PC-3 (cell line): ENCODE measurements around the gene CCDC191. TPM values are rescaled to one million over a fixed set of nuclear protein-coding genes. Genes with fewer than 3 reads are reported as not detected.
A peak's percentile ranks its signal among the peaks of the same experiment; 100 is the strongest.

ENCODE experiments used
- ATAC-seq: fragments of 200-7000 bp; cut with Tn5 transposase; 2 replicates; pipeline ENCODE4 v1.9.1; 2020; ENCODE audit warnings: mild to moderate bottlenecking, moderate library complexity
- BruUV-seq: library from RNA; stranded (reverse); fragments of 400-500 nt; replicated peaks from 2 replicates; lab custom pipeline; 2021; lab: Mats Ljungman, UMichigan
- CTCF ChIA-PET: fragments of 300-600 bp; sonication (Branson Sonifier 250); formaldehyde crosslinking; loops from one replicate; lab custom pipeline; 2022; ENCODE audit warnings: antibody characterized with exemption; lab: Charles Lee
- POLR2A ChIA-PET: fragments of 300-600 bp; sonication (Branson Sonifier 250); formaldehyde crosslinking; loops from one replicate; lab custom pipeline; 2022; ENCODE audit warnings: antibody characterized with exemption; ENCODE audit not compliant: unreplicated experiment; lab: Charles Lee
- DNase-seq: peaks from one replicate; pipeline ENCODE4 v3.0.0-alpha.2; 2015
- H2AFZ ChIP-seq: fragments of 300-600 bp; sonication (generic); 2 replicates; pipeline ENCODE4 v1.6.0; 2016; ENCODE audit warnings: antibody characterized with exemption, low read length
- H3F3A ChIP-seq: fragments of 300-600 bp; sonication (generic); one replicate; pipeline ENCODE4 v1.6.0; 2017; ENCODE audit warnings: antibody characterized with exemption, low read length, control low read depth, mild to moderate bottlenecking; ENCODE audit not compliant: unreplicated experiment
- H3K27ac ChIP-seq: fragments of 300-600 bp; sonication (generic); 2 replicates; pipeline ENCODE4 v1.5.1; 2016; ENCODE audit warnings: mild to moderate bottlenecking, low read length
- H3K27me3 ChIP-seq: fragments of 300-600 bp; sonication (generic); 2 replicates; pipeline ENCODE4 v1.6.1; 2016; ENCODE audit warnings: low read length, mixed read lengths
- H3K36me3 ChIP-seq: fragments of 300-600 bp; sonication (generic); 2 replicates; pipeline ENCODE4 v1.6.1; 2016; ENCODE audit warnings: low read depth, mixed run types, low read length, mixed read lengths
- H3K4me1 ChIP-seq: fragments of 300-600 bp; sonication (generic); 2 replicates; pipeline ENCODE4 v1.5.1; 2016; ENCODE audit warnings: low read length; ENCODE audit not compliant: insufficient read depth
- H3K4me2 ChIP-seq: fragments of 300-600 bp; sonication (generic); 2 replicates; pipeline ENCODE4 v1.6.0; 2016; ENCODE audit warnings: low read length
- H3K4me3 ChIP-seq: fragments of 300-600 bp; sonication (generic); 2 replicates; pipeline ENCODE4 v1.5.1; 2016; ENCODE audit warnings: mild to moderate bottlenecking, low read length, mixed read lengths
- H3K79me2 ChIP-seq: fragments of 300-600 bp; sonication (generic); 2 replicates; pipeline ENCODE4 v1.6.1; 2017; ENCODE audit warnings: low read length, mixed read lengths
- H3K9ac ChIP-seq: fragments of 300-600 bp; sonication (generic); 2 replicates; pipeline ENCODE4 v1.6.0; 2016; ENCODE audit warnings: mild to moderate bottlenecking, low read length
- H3K9me2 ChIP-seq: fragments of 300-600 bp; sonication (generic); replicated peaks from 2 replicates; pipeline ENCODE4 v1.6.1; 2016; ENCODE audit warnings: mixed run types, low read length, mixed read lengths
- H3K9me3 ChIP-seq: fragments of 300-600 bp; sonication (generic); 2 replicates; pipeline ENCODE4 v1.6.1; 2016; ENCODE audit warnings: low read length, mixed read lengths
- H4K20me1 ChIP-seq: fragments of 300-600 bp; sonication (generic); 2 replicates; pipeline ENCODE4 v1.6.1; 2016; ENCODE audit warnings: low read length, mixed read lengths
- EZH2 ChIP-seq: fragments of 300-600 bp; sonication (generic); IDR thresholded peaks from one replicate; pipeline ENCODE4 v1.6.1; 2017; ENCODE audit warnings: antibody characterized with exemption, mild to moderate bottlenecking, low read length; ENCODE audit not compliant: unreplicated experiment
- EZH2phosphoT487 ChIP-seq: fragments of 300-600 bp; sonication (generic); IDR thresholded peaks from 2 replicates; pipeline ENCODE4 v1.6.1; 2018; ENCODE audit warnings: mild to moderate bottlenecking, antibody characterized with exemption, low read length, borderline replicate concordance
- intact Hi-C: fragments of 100-400 bp; cut with micrococcal nuclease; formaldehyde crosslinking; loops from 2 replicates; pipeline ENCODE4 v1.9.0; 2023
- total RNA-seq: library from RNA; depleted of rRNA; stranded (reverse); fragments of >200 nt; gene quantifications from 2 replicates; pipeline ENCODE4 v1.2.3, GENCODE V29; 2014
- TF ChIP-seq, protein P1 (sequence below): fragments of 300-600 bp; sonication (generic); conservative IDR thresholded peaks from 2 replicates; pipeline ENCODE4 v1.5.1; 2017; ENCODE audit warnings: antibody characterized with exemption, low read depth, mild to moderate bottlenecking, low read length

CCDC191 gene
- total RNA-seq, 1 experiment from 2014 or later, result 1.3 TPM

DNA sequence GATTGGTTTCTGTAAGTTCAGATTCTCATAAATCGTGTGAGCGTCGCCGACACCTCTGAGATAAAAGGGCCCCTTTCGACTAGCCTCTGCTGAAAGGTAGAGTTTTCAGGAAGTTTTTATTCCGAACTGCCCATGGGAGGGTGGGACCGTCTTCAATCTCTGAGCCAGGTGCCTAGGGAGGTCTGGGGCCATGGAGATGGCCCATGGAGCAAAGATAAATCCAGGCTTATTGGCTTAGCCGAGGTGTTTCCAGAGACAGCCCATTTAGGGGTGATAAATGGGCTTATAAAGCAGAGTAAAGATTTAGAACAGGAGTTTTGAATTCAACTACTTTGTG, 653 bp upstream of the CCDC191 start:
- Histone ChIP-seq H3K4me2 (peak overlapping the region; percentile 85), H3K9ac (peak overlapping the region; percentile 85), H3K36me3 (peaks cover 8% of the 10 kb centered on the region; the same call in 1 of the 2 replicates), H3K27ac (peak overlapping the region; percentile 71), H4K20me1 (no peaks in the 10 kb centered on the region), H3K4me1 (peaks cover 21% of the 10 kb centered on the region), H3K27me3 (no peaks in the 10 kb centered on the region), H3K4me3 (peak overlapping the region; percentile 76), H3F3A (no peaks in the 10 kb centered on the region), H3K9me3 (no peaks in the 10 kb centered on the region), H3K9me2 (no peaks in the 10 kb centered on the region), H3K79me2 (peaks cover 54% of the 10 kb centered on the region), H2AFZ (peak overlapping the region; percentile 85)
- ChIA-PET POLR2A (interaction anchor here (0.5 kb wide), 1 partner anchor 113 kb away, joined by 3 read pairs; no protein-coding TSS in a partner anchor), CTCF (no interaction called here)
- ATAC-seq (peak; percentile 18), DNase-seq (no peak)
- TF ChIP-seq EZH2phosphoT487 (no peak), EZH2 (no peak)
- TF ChIP-seq, protein P1, sequence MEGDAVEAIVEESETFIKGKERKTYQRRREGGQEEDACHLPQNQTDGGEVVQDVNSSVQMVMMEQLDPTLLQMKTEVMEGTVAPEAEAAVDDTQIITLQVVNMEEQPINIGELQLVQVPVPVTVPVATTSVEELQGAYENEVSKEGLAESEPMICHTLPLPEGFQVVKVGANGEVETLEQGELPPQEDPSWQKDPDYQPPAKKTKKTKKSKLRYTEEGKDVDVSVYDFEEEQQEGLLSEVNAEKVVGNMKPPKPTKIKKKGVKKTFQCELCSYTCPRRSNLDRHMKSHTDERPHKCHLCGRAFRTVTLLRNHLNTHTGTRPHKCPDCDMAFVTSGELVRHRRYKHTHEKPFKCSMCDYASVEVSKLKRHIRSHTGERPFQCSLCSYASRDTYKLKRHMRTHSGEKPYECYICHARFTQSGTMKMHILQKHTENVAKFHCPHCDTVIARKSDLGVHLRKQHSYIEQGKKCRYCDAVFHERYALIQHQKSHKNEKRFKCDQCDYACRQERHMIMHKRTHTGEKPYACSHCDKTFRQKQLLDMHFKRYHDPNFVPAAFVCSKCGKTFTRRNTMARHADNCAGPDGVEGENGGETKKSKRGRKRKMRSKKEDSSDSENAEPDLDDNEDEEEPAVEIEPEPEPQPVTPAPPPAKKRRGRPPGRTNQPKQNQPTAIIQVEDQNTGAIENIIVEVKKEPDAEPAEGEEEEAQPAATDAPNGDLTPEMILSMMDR, result no peak
- intact Hi-C loops, result loop anchor here (2.0 to 5.0 kb wide), 3 partner anchors 110 to 310 kb away; partner anchors contain the start of genes ATP6V1A, GRAMD1C, NAA50 and ZDHHC23
- TSS peak; percentile 76 for BruUV-seq

DNA sequence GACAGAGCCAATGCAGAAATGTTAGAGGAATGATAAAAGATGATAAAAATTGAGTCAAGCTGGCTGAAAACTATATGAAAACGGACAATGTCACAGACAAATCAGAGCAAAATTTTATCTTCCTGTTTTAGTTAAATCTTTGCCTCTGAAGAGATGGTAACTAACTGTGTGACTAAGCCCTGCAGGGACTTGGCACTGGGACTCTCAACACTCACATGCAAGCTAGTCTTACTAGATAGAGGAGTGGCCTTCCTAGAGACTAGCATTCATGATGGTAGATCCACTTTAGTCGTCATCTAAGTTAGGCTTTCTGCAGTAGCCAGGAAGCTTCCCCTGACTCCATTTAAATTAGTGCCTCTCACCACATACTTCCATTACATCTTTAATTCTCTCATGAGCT, 4.1 kb downstream of the CCDC191 start:
- DNase-seq, result no peak
- no peak for ATAC-seq
- peaks cover 7% of the 10 kb centered on the region for H3K4me1 ChIP-seq

DNA sequence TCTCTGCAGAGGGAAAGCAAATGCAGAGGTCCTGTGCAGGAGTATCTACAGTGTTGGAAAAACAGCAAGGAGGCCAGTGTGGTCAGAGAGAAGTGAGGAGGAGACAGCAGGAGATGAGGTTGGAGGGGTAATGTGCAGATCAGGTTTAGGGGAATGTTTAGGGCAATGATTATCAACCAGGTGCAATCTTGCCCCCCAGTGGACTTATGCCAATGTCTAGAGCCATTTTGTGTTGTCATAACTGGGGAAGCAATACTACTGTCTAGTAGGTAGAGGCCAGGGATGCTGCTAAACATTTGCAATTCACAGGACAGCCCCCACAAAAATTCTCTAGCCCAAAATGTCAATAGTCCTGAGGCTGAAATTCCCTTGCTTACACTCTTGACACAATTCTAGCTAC, 13.1 kb downstream of the CCDC191 start:
- no peaks in the 10 kb centered on the region for H3K4me1 ChIP-seq
- no peaks in the 10 kb centered on the region for H3K27me3 ChIP-seq
- no peaks in the 10 kb centered on the region for H3K36me3 ChIP-seq
- no peaks in the 10 kb centered on the region for H3K79me2 ChIP-seq
- TF ChIP-seq EZH2phosphoT487, result no peak
- TF ChIP-seq, protein P1, result no peak
- TF ChIP-seq EZH2, result no peak
- intact Hi-C loops, result no loop called here
- ChIA-PET CTCF (no interaction called here), POLR2A (no interaction called here)
- DNase-seq, result no peak
- no TSS peak for BruUV-seq
- no peak overlapping the region for H3K9ac ChIP-seq
- H3K27ac ChIP-seq, result no peak overlapping the region
- H4K20me1 ChIP-seq, result no peaks in the 10 kb centered on the region
- no peak overlapping the region for H2AFZ ChIP-seq
- H3F3A ChIP-seq, result no peaks in the 10 kb centered on the region
- no peak for ATAC-seq
- H3K9me2 ChIP-seq, result no peaks in the 10 kb centered on the region
- no peak overlapping the region for H3K4me3 ChIP-seq
- no peaks in the 10 kb centered on the region for H3K9me3 ChIP-seq
- H3K4me2 ChIP-seq, result no peak overlapping the region

More for the DNA sequence above, 4.1 kb downstream of the CCDC191 start:
- BruUV-seq, result no TSS peak
- H3K36me3 ChIP-seq, result no peaks in the 10 kb centered on the region
- no peaks in the 10 kb centered on the region for H3F3A ChIP-seq
- H3K27ac ChIP-seq, result no peak overlapping the region
- H3K9ac ChIP-seq, result no peak overlapping the region
- H2AFZ ChIP-seq, result no peak overlapping the region
- no peak overlapping the region for H3K4me2 ChIP-seq
- no peaks in the 10 kb centered on the region for H3K9me3 ChIP-seq
- ChIA-PET CTCF (no interaction called here), POLR2A (no interaction called here)
- H3K27me3 ChIP-seq, result no peaks in the 10 kb centered on the region
- peaks cover 6% of the 10 kb centered on the region for H3K79me2 ChIP-seq
- intact Hi-C loops, result no loop called here
- no peak for TF ChIP-seq EZH2
- TF ChIP-seq, protein P1, result no peak
- TF ChIP-seq EZH2phosphoT487, result no peak
- H3K9me2 ChIP-seq, result 0 out of 2 replicates have a peak, but pooled peaks cover 3% of the 10 kb centered on the region
- no peaks in the 10 kb centered on the region for H4K20me1 ChIP-seq
- H3K4me3 ChIP-seq, result no peak overlapping the region
